H9 (cell line): ENCODE results near the gene SLC4A1. TPM values are rescaled to one million over a fixed set of nuclear protein-coding genes. Genes with fewer than 3 reads are reported as not detected.

ENCODE experiments used
- DNase-seq: peaks from one replicate; pipeline ENCODE4 v3.0.0-alpha.2; 2017
- H2AFZ ChIP-seq: one replicate; pipeline ENCODE4 v1.6.1; 2013; ENCODE audit warnings: mild to moderate bottlenecking, low read length, control low read depth, moderate library complexity
- H2AK5ac ChIP-seq: 2 replicates; pipeline ENCODE4 v1.6.1; 2013; ENCODE audit warnings: low read length, control low read depth, mixed read lengths; ENCODE audit not compliant: insufficient read length
- H2BK120ac ChIP-seq: one replicate; pipeline ENCODE4 v1.6.1; 2013; ENCODE audit warnings: low read depth, mild to moderate bottlenecking, low read length, control low read depth, inconsistent platforms; ENCODE audit not compliant: poor library complexity, severe bottlenecking
- H2BK12ac ChIP-seq: 2 replicates; pipeline ENCODE4 v1.6.1; 2013; ENCODE audit warnings: low read length, control low read depth, mixed read lengths, low read depth; ENCODE audit not compliant: insufficient read length
- H2BK15ac ChIP-seq: 2 replicates; pipeline ENCODE4 v1.6.1; 2013; ENCODE audit warnings: low read depth, low read length, control low read depth
- H2BK20ac ChIP-seq: one replicate; pipeline ENCODE4 v1.6.1; 2013; ENCODE audit warnings: low read depth, mild to moderate bottlenecking, low read length, control low read depth, inconsistent platforms; ENCODE audit not compliant: poor library complexity, severe bottlenecking
- H2BK5ac ChIP-seq: 2 replicates; pipeline ENCODE4 v1.6.1; 2013; ENCODE audit warnings: low read length, control low read depth, mixed read lengths; ENCODE audit not compliant: insufficient read length
- H3K14ac ChIP-seq: 2 replicates; pipeline ENCODE4 v1.6.1; 2013; ENCODE audit warnings: low read length, control low read depth; ENCODE audit not compliant: insufficient read depth
- H3K18ac ChIP-seq: 2 replicates; pipeline ENCODE4 v1.6.1; 2013; ENCODE audit warnings: low read depth, mild to moderate bottlenecking, mixed read lengths, low read length, control low read depth; ENCODE audit not compliant: insufficient read length
- H3K23ac ChIP-seq: 2 replicates; pipeline ENCODE4 v1.6.1; 2013; ENCODE audit warnings: low read length, control low read depth, mixed read lengths, low read depth; ENCODE audit not compliant: insufficient read length
- H3K23me2 ChIP-seq: 2 replicates; pipeline ENCODE4 v1.6.1; 2013; ENCODE audit warnings: low read depth, mild to moderate bottlenecking, mixed read lengths, low read length, control low read depth; ENCODE audit not compliant: insufficient read length, poor library complexity, severe bottlenecking
- H3K27ac ChIP-seq: 2 replicates; pipeline ENCODE4 v1.5.1; 2013; ENCODE audit warnings: low read length, control low read depth, mixed read lengths, low read depth; ENCODE audit not compliant: insufficient read length
- H3K27me3 ChIP-seq: 2 replicates; pipeline ENCODE4 v1.6.1; 2013; ENCODE audit warnings: low read length, control low read depth, inconsistent platforms; ENCODE audit not compliant: insufficient read depth
- H3K4ac ChIP-seq: 2 replicates; pipeline ENCODE4 v1.6.1; 2013; ENCODE audit warnings: low read depth, mild to moderate bottlenecking, control low read depth, inconsistent platforms, low read length, moderate library complexity
- H3K4me1 ChIP-seq: 2 replicates; pipeline ENCODE4 v1.6.1; 2013; ENCODE audit warnings: low read length, control low read depth, inconsistent platforms; ENCODE audit not compliant: insufficient read depth
- H3K4me2 ChIP-seq: 2 replicates; pipeline ENCODE4 v1.6.1; 2013; ENCODE audit warnings: low read length, control low read depth, mixed read lengths; ENCODE audit not compliant: insufficient read length, insufficient read depth
- H3K56ac ChIP-seq: 2 replicates; pipeline ENCODE4 v1.6.1; 2013; ENCODE audit warnings: low read depth, mild to moderate bottlenecking, mixed read lengths, low read length, control low read depth; ENCODE audit not compliant: insufficient read length
- H3K79me1 ChIP-seq: 2 replicates; pipeline ENCODE4 v1.6.1; 2013; ENCODE audit warnings: low read depth, mild to moderate bottlenecking, moderate library complexity, low read length, control low read depth, inconsistent platforms; ENCODE audit not compliant: insufficient read depth, poor library complexity, severe bottlenecking
- H3K79me2 ChIP-seq: 2 replicates; pipeline ENCODE4 v1.6.1; 2013; ENCODE audit warnings: low read length, control low read depth, inconsistent platforms; ENCODE audit not compliant: insufficient read depth
- H3K9ac ChIP-seq: 2 replicates; pipeline ENCODE4 v1.6.1; 2013; ENCODE audit warnings: low read length, control low read depth, mixed read lengths; ENCODE audit not compliant: insufficient read length; ENCODE audit errors: extremely low read depth
- H3K9me3 ChIP-seq: one replicate; pipeline ENCODE4 v1.6.1; 2013; ENCODE audit warnings: low read depth, low read length, inconsistent platforms; ENCODE audit not compliant: control insufficient read depth
- H3T11ph ChIP-seq: one replicate; pipeline ENCODE4 v1.6.1; 2013; ENCODE audit warnings: mild to moderate bottlenecking, low read length, control low read depth, inconsistent platforms
- H4K20me1 ChIP-seq: one replicate; pipeline ENCODE4 v1.6.1; 2013; ENCODE audit not compliant: control insufficient read depth, insufficient read length, insufficient read depth
- H4K5ac ChIP-seq: 2 replicates; pipeline ENCODE4 v1.6.1; 2013; ENCODE audit warnings: low read depth, mild to moderate bottlenecking, mixed read lengths, low read length, control low read depth; ENCODE audit not compliant: insufficient read length
- H4K8ac ChIP-seq: replicated peaks from 2 replicates; pipeline ENCODE4 v1.6.1; 2013; ENCODE audit warnings: low read length, control low read depth, mixed read lengths, low read depth; ENCODE audit not compliant: insufficient read length
- H4K91ac ChIP-seq: 2 replicates; pipeline ENCODE4 v1.6.1; 2013; ENCODE audit warnings: low read depth, mild to moderate bottlenecking, moderate library complexity, mixed read lengths, low read length, control low read depth; ENCODE audit not compliant: insufficient read length
- H3K27ac Mint-ChIP-seq, 3 experiments: 2 replicates in 2 of 3; 3 replicates in 1 of 3; pipeline ENCODE4 v1.8.0; 2020 to 2021; ENCODE audit warnings: mixed read lengths in 3 of 3, mild to moderate bottlenecking in 1 of 3, moderate library complexity in 1 of 3
- H3K27me3 Mint-ChIP-seq: 2 replicates; pipeline ENCODE4 v1.8.0; 2021; ENCODE audit warnings: low read depth, mild to moderate bottlenecking, moderate library complexity, mixed read lengths
- H3K36me3 Mint-ChIP-seq, 3 experiments: 2 replicates in 2 of 3; 3 replicates in 1 of 3; pipeline ENCODE4 v1.8.0; 2020 to 2021; ENCODE audit warnings: low read depth in 3 of 3, mixed read lengths in 3 of 3; ENCODE audit not compliant: insufficient read depth in 1 of 3
- H3K4me1 Mint-ChIP-seq, 2 experiments: 2 replicates each; pipeline ENCODE4 v1.8.0; 2020; ENCODE audit warnings: mixed read lengths in 2 of 2
- H3K4me3 Mint-ChIP-seq, 2 experiments: 2 replicates in 1 of 2; 3 replicates in 1 of 2; pipeline ENCODE4 v1.8.0; 2020 to 2021; ENCODE audit warnings: mild to moderate bottlenecking in 2 of 2, mixed read lengths in 2 of 2, moderate library complexity in 1 of 2
- H3K9me3 Mint-ChIP-seq, 2 experiments: 2 replicates in 1 of 2; 3 replicates in 1 of 2; pipeline ENCODE4 v1.8.0; 2020; ENCODE audit warnings: mild to moderate bottlenecking in 2 of 2, mixed read lengths in 2 of 2, moderate library complexity in 1 of 2
- CTCF ChIP-seq: fragments of 200-600 bp; sonication (generic); conservative IDR thresholded peaks from 3 replicates; pipeline ENCODE4 v1.8.0; 2021; ENCODE audit warnings: antibody characterized with exemption, mild to moderate bottlenecking
- WGBS: extraction: QIAGEN DNeasy Blood & Tissue Kit; methylation state at CpG from one replicate; pipeline ENCODE4 v1.1.7; 2013; ENCODE audit warnings: missing lambda C conversion rate, low lambda C conversion rate, mixed read lengths; ENCODE audit not compliant: insufficient read length; ENCODE audit errors: extremely low coverage; 5-methylcytosine and 5-hydroxymethylcytosine counted together
- total RNA-seq: library from RNA; stranded (reverse); gene quantifications from 2 replicates; pipeline ENCODE4 v1.2.1, GENCODE V29; 2021

Gene SLC4A1
- total RNA-seq, 1 experiment from 2014 or later = not detected

- H2BK5ac ChIP-seq = no peak overlapping the region
- H3T11ph ChIP-seq = no peak overlapping the region
- no peak overlapping the region for H3K23ac ChIP-seq
- H3K23me2 ChIP-seq = peaks cover 4% of the 10 kb centered on the region
- H2AK5ac ChIP-seq = no peak overlapping the region
- no peaks in the 10 kb centered on the region for H3K27me3 ChIP-seq
- H3K27ac ChIP-seq = no peak overlapping the region
- no peak overlapping the region for H3K9ac ChIP-seq
- no CpG with 5 or more reads among the region's 20 CpGs for WGBS
- peak overlapping the region; percentile 26 to 78 (median 49); a peak in 4 of 7 replicates for H3K27ac Mint-ChIP-seq
- no peak overlapping the region for H2BK20ac ChIP-seq
- no peak overlapping the region for H2BK15ac ChIP-seq
- H2BK120ac ChIP-seq = no peak overlapping the region
- no peaks in the 10 kb centered on the region for H3K9me3 ChIP-seq
- H3K14ac ChIP-seq = peak overlapping the region; percentile 81
- no peaks in the 10 kb centered on the region for H3K9me3 Mint-ChIP-seq
- H2BK12ac ChIP-seq = no peak overlapping the region
- H3K4me1 ChIP-seq = peaks cover 8% of the 10 kb centered on the region; the same call in 1 of the 2 replicates
- DNase-seq = peak; percentile 96
- TF ChIP-seq CTCF = no peak
- no peaks in the 10 kb centered on the region for H3K79me1 ChIP-seq
- H3K36me3 Mint-ChIP-seq = no peaks in the 10 kb centered on the region
- H4K20me1 ChIP-seq = no peaks in the 10 kb centered on the region
- H3K18ac ChIP-seq = peak overlapping the region; percentile 64
- no peak overlapping the region for H3K4me2 ChIP-seq
- H4K91ac ChIP-seq = no peak overlapping the region
- H2AFZ ChIP-seq = no peak overlapping the region
- peaks cover 3% of the 10 kb centered on the region for H3K27me3 Mint-ChIP-seq
- H4K8ac ChIP-seq = peak overlapping the region; percentile 50
- H3K56ac ChIP-seq = no peak overlapping the region
- peak overlapping the region in 1 of 2 experiments; percentile 25; a peak in 2 of 5 replicates for H3K4me3 Mint-ChIP-seq
- H3K79me2 ChIP-seq = no peaks in the 10 kb centered on the region
- H3K4ac ChIP-seq = no peak overlapping the region
- H4K5ac ChIP-seq = peak overlapping the region; percentile 23
- peaks cover 13 to 26% of the 10 kb centered on the region in 2 experiments for H3K4me1 Mint-ChIP-seq
These were observed 11.9 kb upstream of the SLC4A1 start for GRCh38 chr17:44279666-44280391.
